Neutrophil (primary cell): Measurements from ENCODE around the gene KRTAP2-3.

Source experiments
- H3K27ac ChIP-seq: fragments of 200-600 bp; sonication (generic); 2 replicates; pipeline ENCODE4 v1.5.1; 2016; ENCODE audit warnings: mild to moderate bottlenecking, moderate library complexity
- H3K27me3 ChIP-seq: fragments of 200-600 bp; sonication (generic); 2 replicates; pipeline ENCODE4 v1.6.0; 2016; ENCODE audit warnings: mild to moderate bottlenecking
- H3K36me3 ChIP-seq: fragments of 200-600 bp; sonication (generic); 2 replicates; pipeline ENCODE4 v1.5.1; 2017
- H3K4me1 ChIP-seq, 2 experiments: fragments of 200-600 bp in 1 of 2; sonication (generic) in 1 of 2; 1 replicate in 1 of 2; 2 replicates in 1 of 2; pipeline versions ENCODE4 v1.5.1 to v1.6.1; 2013 to 2016; ENCODE audit warnings: low read depth in 1 of 2, low read length in 1 of 2, mild to moderate bottlenecking in 1 of 2, moderate library complexity in 1 of 2; ENCODE audit not compliant: control insufficient read depth in 1 of 2, insufficient read depth in 1 of 2
- H3K4me3 ChIP-seq, 2 experiments: fragments of 200-600 bp in 1 of 2; sonication (generic) in 1 of 2; 1 replicate in 1 of 2; 2 replicates in 1 of 2; pipeline ENCODE4 v1.5.1; 2013 to 2016; ENCODE audit warnings: low read depth in 1 of 2, low read length in 1 of 2, mild to moderate bottlenecking in 1 of 2, moderate library complexity in 1 of 2
- H3K9me3 ChIP-seq: fragments of 200-600 bp; sonication (generic); 2 replicates; pipeline ENCODE4 v1.5.1; 2016
- CTCF ChIP-seq: fragments of 200-600 bp; sonication (generic); IDR thresholded peaks from 2 replicates; pipeline ENCODE4 v1.5.1; 2016; ENCODE audit warnings: antibody characterized with exemption

KRTAP2-3 gene

DNA sequence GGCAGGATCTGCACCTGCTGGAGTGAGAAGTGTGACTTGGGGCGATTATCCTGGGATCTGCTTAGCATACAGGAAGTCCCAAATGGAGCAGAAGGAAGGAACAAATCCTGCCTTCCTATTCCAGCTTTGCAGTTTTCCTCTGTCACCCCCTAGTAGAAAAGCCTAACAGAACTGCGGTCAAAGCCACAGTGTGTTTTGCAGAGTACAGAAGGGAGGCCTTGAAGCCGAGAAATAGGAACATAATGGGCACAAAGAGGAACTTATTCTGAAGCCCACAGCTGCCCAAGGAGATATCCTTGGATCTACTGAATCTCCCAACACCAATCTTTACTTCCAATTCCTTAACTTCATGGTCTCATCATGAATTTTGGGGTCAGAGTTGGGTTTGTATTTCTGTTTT, 41.4 kb downstream of the KRTAP2-3 start:
- Histone ChIP-seq H3K4me1 (peaks cover 13 to 15% of the 10 kb centered on the region in 2 experiments), H3K9me3 (no peaks in the 10 kb centered on the region), H3K27ac (peak overlapping the region; percentile 24), H3K36me3 (no peaks in the 10 kb centered on the region), H3K4me3 (no peak overlapping the region), H3K27me3 (peaks cover 9% of the 10 kb centered on the region)
- no peak for TF ChIP-seq CTCF

GRCh38 chr17:41016578-41017215, 43.2 kb downstream of the KRTAP2-3 start:
- no peaks in the 10 kb centered on the region for H3K36me3 ChIP-seq
- H3K4me1 ChIP-seq, result peaks cover 13 to 15% of the 10 kb centered on the region in 2 experiments
- H3K9me3 ChIP-seq, result no peaks in the 10 kb centered on the region
- H3K27me3 ChIP-seq, result peaks cover 9% of the 10 kb centered on the region
- H3K27ac ChIP-seq, result no peak overlapping the region
- no peak for TF ChIP-seq CTCF
- H3K4me3 ChIP-seq, result no peak overlapping the region

DNA sequence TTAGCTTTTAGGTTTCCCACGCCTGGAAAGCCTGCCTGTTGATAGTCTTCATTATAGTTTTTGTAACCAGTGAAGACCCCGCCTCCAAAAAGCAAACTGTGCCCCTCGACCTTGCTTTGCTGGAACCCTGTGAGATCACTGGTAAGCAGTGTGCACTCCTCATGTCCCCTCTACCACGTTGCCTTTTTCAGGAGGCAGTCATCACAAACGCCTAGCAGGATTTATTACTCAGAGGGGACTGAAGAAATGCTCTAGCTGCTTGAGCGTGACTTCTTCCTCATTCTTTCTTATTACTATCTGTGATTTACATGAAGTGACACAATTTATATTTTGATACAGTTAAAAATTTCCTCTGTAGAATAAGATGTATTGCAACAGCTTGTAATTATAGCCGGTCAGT, 44.5 kb downstream of the KRTAP2-3 start:
- Histone ChIP-seq H3K4me3 (no peak overlapping the region), H3K9me3 (no peaks in the 10 kb centered on the region), H3K36me3 (no peaks in the 10 kb centered on the region), H3K27ac (no peak overlapping the region), H3K27me3 (peaks cover 9% of the 10 kb centered on the region), H3K4me1 (peaks cover 13 to 15% of the 10 kb centered on the region in 2 experiments)
- TF ChIP-seq CTCF, result no peak

DNA sequence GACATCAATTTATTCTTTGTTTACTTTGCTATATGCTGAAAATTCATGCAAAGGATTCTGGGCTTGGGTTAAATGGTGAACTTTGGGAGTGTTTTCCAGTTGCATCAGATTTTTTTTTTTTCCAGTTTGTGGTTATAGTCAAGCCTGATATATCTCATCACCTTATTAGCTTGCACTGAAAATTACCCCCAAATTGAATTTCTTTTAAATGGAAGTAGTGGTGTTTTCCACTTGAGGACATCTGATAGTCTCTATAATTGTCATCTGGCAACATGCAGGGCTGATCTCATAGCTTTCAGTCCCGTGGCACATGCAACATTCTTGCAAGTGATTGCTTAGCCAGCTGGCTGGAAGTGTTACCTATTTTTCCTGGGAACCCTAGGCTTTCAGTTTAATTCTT, 46.3 kb downstream of the KRTAP2-3 start:
- H3K4me3 ChIP-seq, result no peak overlapping the region
- no peak for TF ChIP-seq CTCF
- H3K9me3 ChIP-seq, result no peaks in the 10 kb centered on the region

GRCh38 chr17:41013181-41013580, 46.7 kb downstream of the KRTAP2-3 start:
- Histone ChIP-seq H3K4me3 (no peak overlapping the region), H3K9me3 (no peaks in the 10 kb centered on the region), H3K27ac (no peak overlapping the region), H3K27me3 (peaks cover 9% of the 10 kb centered on the region), H3K36me3 (no peaks in the 10 kb centered on the region), H3K4me1 (peaks cover 6 to 8% of the 10 kb centered on the region in 2 experiments)
- TF ChIP-seq CTCF, result no peak

More for the DNA sequence above, 46.3 kb downstream of the KRTAP2-3 start:
- Histone ChIP-seq H3K27ac (no peak overlapping the region), H3K27me3 (peaks cover 9% of the 10 kb centered on the region), H3K36me3 (no peaks in the 10 kb centered on the region), H3K4me1 (peaks cover 10 to 12% of the 10 kb centered on the region in 2 experiments)
